ENCODE results near the gene LAMA4.

GRCh38 chr6:112251171-112251875 is 3.0 kb downstream of the LAMA4 start:
- TF ChIP-seq, protein P1, sequence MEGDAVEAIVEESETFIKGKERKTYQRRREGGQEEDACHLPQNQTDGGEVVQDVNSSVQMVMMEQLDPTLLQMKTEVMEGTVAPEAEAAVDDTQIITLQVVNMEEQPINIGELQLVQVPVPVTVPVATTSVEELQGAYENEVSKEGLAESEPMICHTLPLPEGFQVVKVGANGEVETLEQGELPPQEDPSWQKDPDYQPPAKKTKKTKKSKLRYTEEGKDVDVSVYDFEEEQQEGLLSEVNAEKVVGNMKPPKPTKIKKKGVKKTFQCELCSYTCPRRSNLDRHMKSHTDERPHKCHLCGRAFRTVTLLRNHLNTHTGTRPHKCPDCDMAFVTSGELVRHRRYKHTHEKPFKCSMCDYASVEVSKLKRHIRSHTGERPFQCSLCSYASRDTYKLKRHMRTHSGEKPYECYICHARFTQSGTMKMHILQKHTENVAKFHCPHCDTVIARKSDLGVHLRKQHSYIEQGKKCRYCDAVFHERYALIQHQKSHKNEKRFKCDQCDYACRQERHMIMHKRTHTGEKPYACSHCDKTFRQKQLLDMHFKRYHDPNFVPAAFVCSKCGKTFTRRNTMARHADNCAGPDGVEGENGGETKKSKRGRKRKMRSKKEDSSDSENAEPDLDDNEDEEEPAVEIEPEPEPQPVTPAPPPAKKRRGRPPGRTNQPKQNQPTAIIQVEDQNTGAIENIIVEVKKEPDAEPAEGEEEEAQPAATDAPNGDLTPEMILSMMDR (IDR thresholded peaks at IDR 0.05; ENCODE audit: insufficient read depth, low read length, poor library complexity, severe bottlenecking) = no peak
- no peak for TF ChIP-seq EZH2phosphoT487 (conservative IDR thresholded peaks at IDR 0.05; ENCODE audit: low read length)
